ENCODE measurements around the gene SDHC. TPM values are rescaled to one million over a fixed set of nuclear protein-coding genes. Genes with fewer than 3 reads are reported as not detected.

SDHC gene
- total and polyA plus RNA-seq, 2 of the 13 experiments (the other 11 are each of a cell fraction or from before 2014, with no cell fraction given): 27.1 to 229 TPM

DNA sequence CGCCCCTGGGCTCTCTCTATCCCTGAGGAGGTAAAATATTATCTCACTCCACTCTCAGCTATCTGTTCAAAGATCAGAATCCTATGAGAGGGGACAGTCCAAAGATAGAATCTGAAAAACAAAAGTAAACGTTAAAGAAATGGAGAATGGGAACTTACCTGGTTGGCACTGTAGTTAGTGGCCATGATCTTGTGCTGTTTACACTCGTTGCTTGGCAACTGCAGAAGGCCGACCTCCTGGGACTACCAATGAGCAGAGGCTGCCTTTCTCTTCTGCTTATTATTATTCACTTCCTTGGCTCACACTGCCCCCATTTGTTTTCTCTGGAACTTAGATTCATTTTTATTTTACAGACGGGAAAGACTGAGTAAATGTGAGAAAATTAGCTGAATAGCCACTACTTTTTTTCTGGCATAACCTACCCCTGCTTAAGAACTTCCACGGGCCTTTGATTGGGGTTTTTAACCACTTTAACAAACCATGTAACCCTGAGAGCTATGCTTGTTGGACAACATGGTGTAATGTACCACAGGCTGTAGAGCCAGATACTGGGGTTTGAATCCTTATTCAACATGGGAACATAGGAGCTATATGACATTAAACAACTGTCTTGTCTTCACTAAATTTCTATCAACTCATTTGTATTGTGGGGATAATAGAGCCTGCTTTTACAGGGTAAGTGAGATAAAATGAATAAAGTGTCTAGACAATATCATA is 53.7 kb downstream of the SDHC start, which contains the start of gene CFAP126 (continued):
- TF ChIP-seq ZNF761 (CRISPR knock-in tag; conservative IDR thresholded peaks at IDR 0.05): no peak
- TF ChIP-seq, protein P1, sequence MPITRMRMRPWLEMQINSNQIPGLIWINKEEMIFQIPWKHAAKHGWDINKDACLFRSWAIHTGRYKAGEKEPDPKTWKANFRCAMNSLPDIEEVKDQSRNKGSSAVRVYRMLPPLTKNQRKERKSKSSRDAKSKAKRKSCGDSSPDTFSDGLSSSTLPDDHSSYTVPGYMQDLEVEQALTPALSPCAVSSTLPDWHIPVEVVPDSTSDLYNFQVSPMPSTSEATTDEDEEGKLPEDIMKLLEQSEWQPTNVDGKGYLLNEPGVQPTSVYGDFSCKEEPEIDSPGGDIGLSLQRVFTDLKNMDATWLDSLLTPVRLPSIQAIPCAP (CRISPR knock-in tag; IDR thresholded peaks at IDR 0.05; ENCODE audit: low read depth): no peak
- TF ChIP-seq KDM1A (CRISPR knock-in tag; IDR thresholded peaks at IDR 0.05): no peak
- no peak for TF ChIP-seq TCF7L2 (IDR thresholded peaks at IDR 0.05; ENCODE audit: low read depth, low read length)
- no peak for TF ChIP-seq SSRP1 (CRISPR knock-in tag; IDR thresholded peaks at IDR 0.05)
- no peak for TF ChIP-seq SYNCRIP (IDR thresholded peaks at IDR 0.05; ENCODE audit: insufficient read depth, low read depth, low read length)
- TF ChIP-seq RARG (CRISPR knock-in tag; IDR thresholded peaks at IDR 0.05; ENCODE audit: low read depth): no peak
- TF ChIP-seq ZNF567 (CRISPR knock-in tag; IDR thresholded peaks at IDR 0.05; ENCODE audit: borderline replicate concordance): no peak
- TF ChIP-seq, protein P2, sequence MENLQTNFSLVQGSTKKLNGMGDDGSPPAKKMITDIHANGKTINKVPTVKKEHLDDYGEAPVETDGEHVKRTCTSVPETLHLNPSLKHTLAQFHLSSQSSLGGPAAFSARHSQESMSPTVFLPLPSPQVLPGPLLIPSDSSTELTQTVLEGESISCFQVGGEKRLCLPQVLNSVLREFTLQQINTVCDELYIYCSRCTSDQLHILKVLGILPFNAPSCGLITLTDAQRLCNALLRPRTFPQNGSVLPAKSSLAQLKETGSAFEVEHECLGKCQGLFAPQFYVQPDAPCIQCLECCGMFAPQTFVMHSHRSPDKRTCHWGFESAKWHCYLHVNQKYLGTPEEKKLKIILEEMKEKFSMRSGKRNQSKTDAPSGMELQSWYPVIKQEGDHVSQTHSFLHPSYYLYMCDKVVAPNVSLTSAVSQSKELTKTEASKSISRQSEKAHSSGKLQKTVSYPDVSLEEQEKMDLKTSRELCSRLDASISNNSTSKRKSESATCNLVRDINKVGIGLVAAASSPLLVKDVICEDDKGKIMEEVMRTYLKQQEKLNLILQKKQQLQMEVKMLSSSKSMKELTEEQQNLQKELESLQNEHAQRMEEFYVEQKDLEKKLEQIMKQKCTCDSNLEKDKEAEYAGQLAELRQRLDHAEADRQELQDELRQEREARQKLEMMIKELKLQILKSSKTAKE (CRISPR knock-in tag; IDR thresholded peaks at IDR 0.05; ENCODE audit: borderline replicate concordance): no peak
- no peak for TF ChIP-seq SETDB1 (CRISPR knock-in tag; IDR thresholded peaks at IDR 0.05; ENCODE audit: borderline replicate concordance)
- TF ChIP-seq ZNF550 (CRISPR knock-in tag; IDR thresholded peaks at IDR 0.05; ENCODE audit: borderline replicate concordance): no peak
- TF ChIP-seq PAXIP1 (CRISPR knock-in tag; conservative IDR thresholded peaks at IDR 0.05): peak; percentile 79
- TF ChIP-seq PRDM10 (CRISPR knock-in tag; IDR thresholded peaks at IDR 0.05; ENCODE audit: low read depth): no peak
- no peak for TF ChIP-seq SMAD9 (CRISPR knock-in tag; IDR thresholded peaks at IDR 0.05)
- TF ChIP-seq, protein P3, sequence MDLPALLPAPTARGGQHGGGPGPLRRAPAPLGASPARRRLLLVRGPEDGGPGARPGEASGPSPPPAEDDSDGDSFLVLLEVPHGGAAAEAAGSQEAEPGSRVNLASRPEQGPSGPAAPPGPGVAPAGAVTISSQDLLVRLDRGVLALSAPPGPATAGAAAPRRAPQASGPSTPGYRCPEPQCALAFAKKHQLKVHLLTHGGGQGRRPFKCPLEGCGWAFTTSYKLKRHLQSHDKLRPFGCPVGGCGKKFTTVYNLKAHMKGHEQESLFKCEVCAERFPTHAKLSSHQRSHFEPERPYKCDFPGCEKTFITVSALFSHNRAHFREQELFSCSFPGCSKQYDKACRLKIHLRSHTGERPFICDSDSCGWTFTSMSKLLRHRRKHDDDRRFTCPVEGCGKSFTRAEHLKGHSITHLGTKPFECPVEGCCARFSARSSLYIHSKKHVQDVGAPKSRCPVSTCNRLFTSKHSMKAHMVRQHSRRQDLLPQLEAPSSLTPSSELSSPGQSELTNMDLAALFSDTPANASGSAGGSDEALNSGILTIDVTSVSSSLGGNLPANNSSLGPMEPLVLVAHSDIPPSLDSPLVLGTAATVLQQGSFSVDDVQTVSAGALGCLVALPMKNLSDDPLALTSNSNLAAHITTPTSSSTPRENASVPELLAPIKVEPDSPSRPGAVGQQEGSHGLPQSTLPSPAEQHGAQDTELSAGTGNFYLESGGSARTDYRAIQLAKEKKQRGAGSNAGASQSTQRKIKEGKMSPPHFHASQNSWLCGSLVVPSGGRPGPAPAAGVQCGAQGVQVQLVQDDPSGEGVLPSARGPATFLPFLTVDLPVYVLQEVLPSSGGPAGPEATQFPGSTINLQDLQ (CRISPR knock-in tag; IDR thresholded peaks at IDR 0.05): no peak
- no peak for TF ChIP-seq FOXC1 (CRISPR knock-in tag; IDR thresholded peaks at IDR 0.05; ENCODE audit: borderline replicate concordance)
